Endothelial cell of umbilical vein (primary cell): Measurements from ENCODE around the gene ZDHHC7. TPM values are rescaled to one million over a fixed set of nuclear protein-coding genes. Genes with fewer than 3 reads are reported as not detected.

ENCODE experiments used
- BruUV-seq: library from RNA; stranded (reverse); fragments of 400-500 nt; replicated peaks from 2 replicates; lab custom pipeline; 2021; lab: Mats Ljungman, UMichigan
- CTCF ChIA-PET: fragments of 300-600, 350-600 bp; sonication (Branson Sonifier 250); formaldehyde crosslinking; loops from one replicate; lab custom pipeline; 2021; ENCODE audit warnings: antibody characterized with exemption, inconsistent platforms; lab: Charles Lee
- POLR2A ChIA-PET: fragments of 300-600, 350-600 bp; sonication (Branson Sonifier 250); formaldehyde crosslinking; loops from one replicate; lab custom pipeline; 2021; ENCODE audit warnings: antibody characterized with exemption, inconsistent platforms; lab: Charles Lee
- DNase-seq: peaks from one replicate; pipeline ENCODE4 v3.0.0-alpha.2; 2011; ENCODE audit warnings: low read depth, low spot score
- FAIRE-seq: peaks from 2 replicates; lab custom pipeline; 2011; peaks lifted over from hg19 to GRCh38; lab: Jason Lieb, UNC
- H2AFZ ChIP-seq: 2 replicates; pipeline ENCODE4 v1.6.0; 2012; ENCODE audit warnings: low read depth, low read length, control low read depth, inconsistent platforms
- H3K27ac ChIP-seq: 2 replicates; pipeline ENCODE4 v1.5.1; 2011; ENCODE audit warnings: low read depth, mild to moderate bottlenecking, control low read depth, low read length, moderate library complexity; ENCODE audit not compliant: insufficient read depth
- H3K27me3 ChIP-seq, 2 experiments: 2 replicates each; pipeline versions ENCODE4 v1.6.0 to v1.6.1; 2011; ENCODE audit warnings: low read length in 2 of 2, mixed read lengths in 1 of 2; ENCODE audit not compliant: control insufficient read depth in 2 of 2, insufficient read depth in 2 of 2
- H3K36me3 ChIP-seq, 2 experiments: 2 replicates in 1 of 2; 3 replicates in 1 of 2; pipeline ENCODE4 v1.5.1; 2011; ENCODE audit warnings: low read length in 2 of 2, mild to moderate bottlenecking in 1 of 2, moderate library complexity in 1 of 2; ENCODE audit not compliant: control insufficient read depth in 2 of 2, insufficient read depth in 2 of 2; ENCODE audit errors: extremely low read depth in 1 of 2
- H3K4me1 ChIP-seq: 3 replicates; pipeline ENCODE4 v1.5.1; 2011; ENCODE audit warnings: mild to moderate bottlenecking, low read length; ENCODE audit not compliant: control insufficient read depth, insufficient read depth; ENCODE audit errors: extremely low read depth
- H3K4me2 ChIP-seq: 2 replicates; pipeline ENCODE4 v1.6.1; 2011; ENCODE audit warnings: low read length, control low read depth, mixed read lengths; ENCODE audit not compliant: insufficient read depth
- H3K4me3 ChIP-seq, 3 experiments: fragments of 200-600 bp in 1 of 3; sonication (generic), shearing (Covaris generic) in 1 of 3; replicated peaks in 1 of 3; 2 replicates each; pipeline ENCODE4 v1.5.1; 2011 to 2016; ENCODE audit warnings: control low read depth in 3 of 3, low read length in 3 of 3, mild to moderate bottlenecking in 2 of 3, inconsistent platforms in 1 of 3, low read depth in 1 of 3, moderate library complexity in 1 of 3; ENCODE audit not compliant: insufficient read depth in 1 of 3
- H3K79me2 ChIP-seq: 2 replicates; pipeline ENCODE4 v1.6.0; 2012; ENCODE audit warnings: low read length, inconsistent platforms; ENCODE audit not compliant: control insufficient read depth, insufficient read depth
- H3K9ac ChIP-seq: replicated peaks from 2 replicates; pipeline ENCODE3; 2011; ENCODE audit warnings: low read length, control low read depth; ENCODE audit not compliant: insufficient read depth; ENCODE audit errors: extremely low read depth
- H3K9me1 ChIP-seq: replicated peaks from 3 replicates; pipeline ENCODE4 v1.6.0; 2011; ENCODE audit warnings: mild to moderate bottlenecking, low read length; ENCODE audit not compliant: control insufficient read depth, insufficient read depth; ENCODE audit errors: extremely low read depth
- H3K9me3 ChIP-seq: replicated peaks from 2 replicates; pipeline ENCODE4 v1.5.1; 2012; ENCODE audit warnings: low read length, inconsistent platforms; ENCODE audit not compliant: control insufficient read depth, insufficient read depth
- H4K20me1 ChIP-seq: replicated peaks from 2 replicates; pipeline ENCODE3; 2011; ENCODE audit warnings: mild to moderate bottlenecking, low read length; ENCODE audit not compliant: control insufficient read depth, insufficient read depth; ENCODE audit errors: extremely low read depth
- CTCF ChIP-seq, 2 donors: IDR thresholded peaks; 1 replicate in 1 of 2; 2 replicates in 1 of 2; pipeline ENCODE4 v1.5.1; 2011; ENCODE audit warnings: low read length in 2 of 2, mild to moderate bottlenecking in 2 of 2, moderate library complexity in 2 of 2, control low read depth in 1 of 2, inconsistent platforms in 1 of 2, low read depth in 1 of 2; ENCODE audit not compliant: insufficient read depth in 1 of 2; ENCODE audit errors: extremely low read depth in 1 of 2
- EZH2 ChIP-seq: IDR thresholded peaks from 2 replicates; pipeline ENCODE4 v1.6.1; 2012; ENCODE audit warnings: borderline replicate concordance, low read depth, mild to moderate bottlenecking, moderate library complexity, low read length, inconsistent platforms; ENCODE audit not compliant: severe bottlenecking
- FOS ChIP-seq: IDR thresholded peaks from 2 replicates; pipeline ENCODE4 v1.6.1; 2011; ENCODE audit warnings: mild to moderate bottlenecking, low read length, moderate library complexity, borderline replicate concordance; ENCODE audit not compliant: insufficient read depth
- GATA2 ChIP-seq: IDR thresholded peaks from 2 replicates; pipeline ENCODE4 v1.7.0; 2011; ENCODE audit warnings: low read depth, mild to moderate bottlenecking, moderate library complexity, mixed read lengths, low read length; ENCODE audit not compliant: insufficient read length, insufficient read depth
- JUN ChIP-seq: IDR thresholded peaks from 2 replicates; pipeline ENCODE4 v1.6.1; 2011; ENCODE audit warnings: borderline replicate concordance, low read depth; ENCODE audit not compliant: insufficient read length, insufficient read depth
- MAX ChIP-seq: IDR thresholded peaks from 2 replicates; pipeline ENCODE4 v1.6.1; 2011; ENCODE audit not compliant: insufficient read depth, insufficient read length
- MYC ChIP-seq: IDR thresholded peaks from one replicate; pipeline ENCODE4 v1.6.1; 2011; ENCODE audit warnings: mild to moderate bottlenecking, low read depth, low read length
- POLR2A ChIP-seq: IDR thresholded peaks from 2 replicates; pipeline ENCODE4 v1.6.1; 2012; ENCODE audit warnings: low read depth, mild to moderate bottlenecking, control low read depth, low read length
- POLR2AphosphoS5 ChIP-seq: IDR thresholded peaks from 2 replicates; pipeline ENCODE4 v1.6.1; 2012; ENCODE audit warnings: low read depth, mild to moderate bottlenecking, control low read depth, low read length, moderate library complexity; ENCODE audit not compliant: insufficient read depth
- dilution Hi-C: fragments of 300-500 bp; cut with MboI; formaldehyde crosslinking; loops from one replicate; pipeline ENCODE4 v1.15.0; 2019; ENCODE audit warnings: low sequenced_read_pairs; ENCODE audit not compliant: extremely low pct_ligation_motif_present
- intact Hi-C: fragments of 100-400 bp; cut with micrococcal nuclease; formaldehyde crosslinking; loops from one replicate; pipeline ENCODE4 v1.10.0; 2022
- polyA plus RNA-seq, 4 experiments: library from polyadenylated mRNA; depleted of rRNA in 3 of 4; stranded (reverse) in 3 of 4; unstranded in 1 of 4; fragments of >200 nt; gene quantifications; 2 replicates each; pipeline versions ENCODE4 v1.2.1 to v1.2.3, GENCODE V29; 2011 to 2012; ENCODE audit warnings: missing spikeins in 1 of 4
- total RNA-seq: library from RNA; stranded (reverse); gene quantifications from 2 replicates; pipeline ENCODE4 v1.2.3, GENCODE V29; 2021

The ZDHHC7 gene
- total and polyA plus RNA-seq, 2 donors (not counting 3 experiments of a cell fraction or from before 2014, with no cell fraction given): 44.1 to 46.2 TPM

- Histone ChIP-seq H3K27ac (no peak overlapping the region), H3K9ac (no peak overlapping the region), H3K27me3 (no peaks in the 10 kb centered on the region), H3K4me1 (peaks cover 16% of the 10 kb centered on the region), H2AFZ (no peak overlapping the region), H4K20me1 (no peaks in the 10 kb centered on the region), H3K4me3 (no peak overlapping the region), H3K9me3 (no peaks in the 10 kb centered on the region), H3K79me2 (no peaks in the 10 kb centered on the region), H3K4me2 (no peak overlapping the region), H3K36me3 (peaks cover 10 to 13% of the 10 kb centered on the region in 2 experiments), H3K9me1 (no peaks in the 10 kb centered on the region)
- intact Hi-C loops: no loop called here
- no TSS peak for BruUV-seq
- ChIA-PET POLR2A (no interaction called here), CTCF (interaction anchor here (0.7 to 3.4 kb wide), 5 partner anchors 11 to 236 kb away, joined by 3 to 26 read pairs (median 3); no protein-coding TSS in a partner anchor)
- no peak for FAIRE-seq
- dilution Hi-C loops: no loop called here
- no peak for DNase-seq
- no peak for TF ChIP-seq EZH2
- TF ChIP-seq GATA2: no peak
- TF ChIP-seq FOS: no peak
- TF ChIP-seq POLR2A: no peak
- no peak for TF ChIP-seq MAX
- no peak for TF ChIP-seq POLR2AphosphoS5
- no peak for TF ChIP-seq CTCF (IDR thresholded peaks at IDR 0.05; ENCODE audit: extremely low read depth in 1 of 2, insufficient read depth in 1 of 2, low read depth in 1 of 2, low read length in 2 of 2)
- no peak for TF ChIP-seq MYC
- no peak for TF ChIP-seq JUN
These were observed 36.3 kb downstream of the ZDHHC7 start for GRCh38 chr16:84975066-84975465.
